DMS53 (cell line): Measurements from ENCODE around the gene STX8.
"Not testable (repeated sequence)": the region's sequence is repeated elsewhere in the genome, so short reads cannot be mapped to it uniquely, and the experiment has no call there.

Source experiments
- DNase-seq: peaks from one replicate; lab custom pipeline; 2025; lab: John Stamatoyannopoulos, UW

Gene STX8

GRCh38 chr17:9575381-9576101 is at the start of gene STX8:
Gene STX8 (minus strand): TSS chr17:9575820. CDS start chr17:9575808, 12 bp downstream.
- peak; percentile 97 for DNase-seq

DNA sequence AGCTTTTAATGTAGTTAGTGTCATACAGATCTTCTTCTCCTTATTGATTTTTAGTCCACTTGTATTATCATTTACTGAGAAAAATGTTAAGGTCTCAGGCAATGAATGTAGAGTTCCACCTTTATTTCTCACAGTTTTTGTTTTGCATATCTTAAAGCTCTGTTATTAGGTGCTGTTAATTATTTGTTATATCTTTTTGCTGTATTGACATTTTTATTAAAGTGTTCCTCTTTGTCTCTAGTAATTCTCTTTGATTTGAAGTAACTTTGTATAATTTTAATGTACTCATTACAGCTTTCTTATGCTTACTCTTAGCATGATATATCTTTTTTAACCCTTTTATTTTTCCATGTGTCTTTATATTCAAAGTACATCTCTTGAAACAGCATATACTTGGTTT is 47.3 kb upstream of the STX8 start:
- no peak for DNase-seq

GRCh38 chr17:9615486-9615885 is 39.9 kb upstream of the STX8 start:
- DNase-seq: no peak

GRCh38 chr17:9612006-9612405 is 36.4 kb upstream of the STX8 start:
- no peak for DNase-seq

DNA sequence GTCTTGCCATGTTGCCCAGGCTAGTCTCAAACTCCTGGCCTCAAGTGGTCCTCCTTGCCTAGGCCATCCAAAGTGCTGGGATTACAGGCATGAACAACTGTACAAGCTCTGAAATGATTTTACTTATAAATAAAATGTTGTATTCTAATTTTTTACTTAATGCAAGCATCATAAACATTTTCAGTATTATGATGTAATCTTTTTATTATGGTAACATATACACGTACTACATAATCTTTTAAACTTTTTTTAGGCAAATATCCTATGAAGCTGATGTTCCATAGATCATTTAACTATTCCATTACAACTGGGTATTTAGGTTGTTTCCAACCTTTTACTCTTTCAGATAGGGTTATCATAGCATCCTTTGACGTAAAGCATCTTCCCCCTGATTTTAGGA is 35.9 kb upstream of the STX8 start:
- DNase-seq: no peak

GRCh38 chr17:9607058-9607457 is 31.4 kb upstream of the STX8 start:
- DNase-seq: not testable (repeated sequence)

DNA sequence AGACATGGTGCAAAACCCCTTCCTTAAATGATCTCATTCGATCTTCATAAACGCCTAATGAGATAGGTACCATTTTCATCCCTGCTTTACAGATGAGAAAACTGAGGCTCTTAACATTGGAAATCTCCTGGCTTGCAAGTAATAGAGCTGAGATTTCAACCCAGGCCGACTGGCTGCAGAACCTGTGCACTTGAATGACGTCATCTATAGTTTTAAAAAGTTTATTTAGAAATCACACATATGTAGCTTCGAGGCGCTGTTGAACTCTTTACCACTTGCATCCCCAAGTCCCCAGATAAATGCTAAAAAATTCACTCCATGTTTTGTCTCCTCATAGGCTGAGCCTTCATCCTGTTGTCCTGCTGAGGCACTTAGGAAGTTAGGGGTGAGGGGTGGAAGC is 30.8 kb upstream of the STX8 start:
- DNase-seq: no peak

GRCh38 chr17:9604583-9604982 is 29.0 kb upstream of the STX8 start:
- DNase-seq: not testable (repeated sequence)

DNA sequence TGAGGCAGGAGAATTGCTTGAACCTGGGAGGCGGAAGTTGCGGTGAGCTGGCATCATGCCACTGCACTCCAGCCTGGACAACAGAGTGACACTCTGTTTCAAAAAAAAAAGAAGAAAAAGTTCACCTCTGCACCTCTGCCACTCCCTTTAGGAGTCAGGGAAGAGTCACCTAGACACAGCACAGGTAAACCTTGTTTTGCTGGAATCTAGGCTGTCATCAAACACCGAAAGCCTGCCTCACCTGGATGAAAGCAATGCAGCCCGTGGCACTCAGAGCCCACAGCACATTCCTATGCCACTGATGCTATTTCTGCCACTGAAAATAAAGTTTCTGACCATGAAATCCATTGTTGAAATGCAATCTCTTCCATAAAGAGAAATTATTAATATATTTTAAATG is 23.0 kb upstream of the STX8 start:
- no peak for DNase-seq

DNA sequence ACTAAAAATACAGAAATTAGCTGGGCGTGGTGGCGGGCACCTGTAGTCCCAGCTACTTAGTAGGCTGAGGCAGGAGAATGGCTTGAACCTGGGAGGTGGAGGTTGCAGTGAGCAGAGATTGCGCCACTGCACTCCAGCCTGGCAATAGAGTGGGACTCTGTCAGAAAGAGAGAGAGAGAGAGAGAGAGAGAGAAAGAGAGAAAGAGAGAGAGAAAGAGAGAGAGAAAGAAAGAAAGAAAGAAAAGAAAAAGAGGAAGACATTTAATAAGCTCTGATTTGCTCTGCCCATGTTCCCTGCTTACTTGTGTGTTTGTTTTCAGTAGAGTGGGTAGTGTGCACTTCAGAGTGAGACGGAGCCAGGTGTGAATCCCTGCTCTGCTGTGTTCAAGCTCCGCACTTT is 22.0 kb upstream of the STX8 start:
- not testable (repeated sequence) for DNase-seq

DNA sequence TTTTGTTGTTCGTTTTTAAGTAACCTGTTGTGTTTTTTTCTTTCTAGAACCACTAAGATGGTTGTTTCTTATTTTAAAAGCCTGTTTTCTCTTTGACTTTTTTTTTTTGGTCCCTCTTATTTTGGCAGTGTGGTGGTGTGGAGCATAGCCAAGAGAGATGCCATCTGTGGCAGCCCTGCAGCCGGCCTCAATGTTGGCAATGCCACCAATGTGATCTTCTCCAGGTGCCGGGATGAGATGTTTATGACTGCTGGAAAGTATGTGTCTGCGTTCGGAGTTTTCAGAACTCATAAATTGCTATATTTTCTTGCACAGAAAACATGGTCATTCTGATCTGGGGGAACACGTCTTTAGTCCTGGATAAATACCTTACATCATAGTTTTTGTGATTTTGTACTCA is 18.4 kb upstream of the STX8 start:
- DNase-seq: no peak

DNA sequence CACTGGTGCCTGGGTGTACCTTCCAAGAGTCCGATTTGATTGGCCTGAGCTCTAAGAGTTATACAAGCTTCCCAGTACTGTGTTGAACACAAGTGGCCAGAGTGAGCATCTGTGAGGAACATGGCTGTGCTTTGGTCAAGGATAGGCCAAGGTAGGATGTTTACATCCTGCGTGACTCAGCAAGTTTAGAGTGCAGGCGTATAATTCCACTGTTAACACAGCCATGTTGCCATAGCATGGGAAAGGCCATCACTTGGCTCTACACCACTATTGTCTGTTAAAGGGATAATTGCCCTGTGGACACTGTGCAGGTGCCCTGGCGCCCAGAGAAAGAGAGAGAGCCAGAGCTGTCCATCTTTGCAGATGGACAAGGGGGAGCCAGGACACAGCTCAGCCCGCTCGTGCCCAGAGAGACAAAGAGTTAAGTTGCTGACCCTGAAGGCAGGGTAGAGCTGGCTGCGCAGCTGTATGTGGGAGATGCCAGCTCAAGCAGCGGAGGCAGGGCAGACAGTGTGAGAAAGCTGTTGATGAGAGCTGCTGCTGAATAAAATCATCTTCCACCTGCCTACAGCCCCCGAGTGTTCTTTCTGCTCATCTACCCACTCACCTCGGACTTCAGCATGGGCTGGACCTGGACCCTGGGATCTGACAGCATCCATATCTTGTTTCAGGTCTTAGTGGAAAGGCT is 12.5 kb upstream of the STX8 start:
- peak; percentile 52 for DNase-seq

- DNase-seq: no peak
Measured at GRCh38 chr17:9577373-9577709, 1.7 kb upstream of the STX8 start.

GRCh38 chr17:9576521-9577372 is 1.1 kb upstream of the STX8 start, which contains the start of gene CFAP52:
Gene CFAP52 (plus strand): TSS chr17:9576642. CDS start chr17:9576696, 54 bp downstream.
- peak; percentile 93 for DNase-seq

GRCh38 chr17:9571201-9571600 is 4.4 kb downstream of the STX8 start:
- no peak for DNase-seq

DNA sequence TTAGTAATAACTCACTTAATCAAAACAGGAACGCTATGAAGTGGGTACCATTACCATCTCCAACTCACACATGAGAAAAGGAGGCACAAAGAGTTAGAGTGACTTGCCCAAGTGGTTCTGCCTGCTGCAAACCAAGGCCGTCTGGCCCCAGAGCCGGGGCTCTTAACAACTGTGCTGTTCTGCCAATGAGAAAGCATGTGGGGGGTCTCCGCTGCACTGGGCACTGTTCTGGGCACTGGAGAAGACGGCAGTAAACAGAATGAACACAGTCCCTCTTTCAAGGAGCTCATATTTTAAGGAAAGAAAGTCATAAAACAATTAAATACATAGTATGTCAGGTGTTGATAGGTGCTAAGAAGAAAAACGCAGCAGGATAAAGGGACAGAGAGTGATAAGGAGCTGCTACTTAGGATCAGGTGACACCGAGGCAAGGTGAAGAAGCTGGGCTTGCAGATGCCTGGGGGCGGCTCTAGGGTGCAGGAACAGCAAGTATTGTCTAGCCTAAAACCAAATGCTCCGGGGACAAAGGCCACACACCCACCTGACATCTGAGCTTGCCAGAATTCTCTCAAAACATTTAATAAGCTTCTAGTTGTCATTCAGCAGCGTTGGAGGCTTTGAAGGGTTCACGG is 6.5 kb downstream of the STX8 start:
- no peak for DNase-seq

GRCh38 chr17:9568004-9568403 is 7.6 kb downstream of the STX8 start:
- no peak for DNase-seq

GRCh38 chr17:9566739-9567138 is 8.9 kb downstream of the STX8 start:
- DNase-seq: not testable (repeated sequence)

- DNase-seq: peak; percentile 8
Measured at GRCh38 chr17:9566067-9566466, 9.6 kb downstream of the STX8 start.

- DNase-seq: no peak
Measured at GRCh38 chr17:9564104-9564503, 11.5 kb downstream of the STX8 start.

GRCh38 chr17:9557857-9558256 is 17.8 kb downstream of the STX8 start:
- no peak for DNase-seq

DNA sequence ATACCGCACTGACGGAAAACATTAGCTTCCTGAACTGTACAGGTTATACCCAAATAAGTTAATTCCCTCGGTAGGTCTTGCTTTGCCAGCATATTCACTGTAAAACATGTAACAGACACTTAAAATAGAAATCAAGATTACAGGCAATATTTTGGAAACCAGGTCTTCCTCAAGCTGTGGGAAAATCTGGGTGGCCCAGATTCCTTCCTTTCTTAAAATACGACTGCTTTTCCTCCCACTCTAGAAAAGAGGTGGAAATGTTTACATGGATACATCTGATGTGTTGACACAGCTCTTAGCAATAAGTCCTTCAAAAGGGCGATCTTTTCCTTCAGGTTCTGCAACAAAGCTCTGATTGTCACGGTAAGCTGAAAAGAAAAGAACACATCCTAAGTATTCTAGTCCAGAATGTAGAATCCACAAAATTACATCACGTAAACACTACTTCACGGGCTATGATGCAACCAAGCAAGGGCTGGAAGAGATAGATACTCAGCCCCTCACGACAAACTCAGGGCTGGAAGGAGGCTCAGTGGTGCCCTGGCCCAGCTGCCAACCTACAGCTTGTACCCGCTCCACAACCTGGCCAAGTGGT is 18.4 kb downstream of the STX8 start:
- peak; percentile 85 for DNase-seq
